IMR-90 (cell line): ENCODE results near the gene MIA2.

Experiments used
- CHD1 ChIP-seq: IDR thresholded peaks from 2 replicates; pipeline ENCODE4 v1.6.1; 2012; ENCODE audit warnings: low read depth, low read length, improper control_type of control experiment
- CTCF ChIP-seq: conservative IDR thresholded peaks from 2 replicates; pipeline ENCODE4 v1.5.1; 2012; ENCODE audit warnings: mild to moderate bottlenecking, low read depth, low read length, improper control_type of control experiment
- ELK1 ChIP-seq: fragments of 150-350 bp; IDR thresholded peaks from 2 replicates; pipeline ENCODE4 v1.6.1; 2016; ENCODE audit warnings: low read depth, mild to moderate bottlenecking, low read length, moderate library complexity, borderline replicate concordance
- FOS ChIP-seq: fragments of 150-350 bp; IDR thresholded peaks from 2 replicates; pipeline ENCODE4 v1.6.1; 2016; ENCODE audit warnings: low read depth, low read length
- MAFK ChIP-seq: IDR thresholded peaks from 2 replicates; pipeline ENCODE4 v1.6.1; 2012; ENCODE audit warnings: low read depth, low read length, improper control_type of control experiment
- MXI1 ChIP-seq: IDR thresholded peaks from 2 replicates; pipeline ENCODE4 v1.6.1; 2012; ENCODE audit warnings: low read depth, mild to moderate bottlenecking, low read length, moderate library complexity, borderline replicate concordance
- POLR2A ChIP-seq: IDR thresholded peaks from 2 replicates; pipeline ENCODE4 v1.6.1; 2012; ENCODE audit warnings: mild to moderate bottlenecking, low read depth, low read length
- RAD21 ChIP-seq: IDR thresholded peaks from 2 replicates; pipeline ENCODE4 v1.6.1; 2012; ENCODE audit warnings: low read length, improper control_type of control experiment
- RCOR1 ChIP-seq: IDR thresholded peaks from 2 replicates; pipeline ENCODE4 v1.6.1; 2012; ENCODE audit warnings: mild to moderate bottlenecking, low read length, improper control_type of control experiment; ENCODE audit not compliant: insufficient replicate concordance
- RFX5 ChIP-seq: IDR thresholded peaks from 2 replicates; pipeline ENCODE4 v1.8.0; 2012; ENCODE audit warnings: low read depth, mild to moderate bottlenecking, low read length, moderate library complexity
- SMC3 ChIP-seq: fragments of 150-350 bp; IDR thresholded peaks from 2 replicates; pipeline ENCODE4 v1.6.1; 2016; ENCODE audit warnings: low read depth, mild to moderate bottlenecking, antibody characterized with exemption, low read length, moderate library complexity
- USF2 ChIP-seq: fragments of 150-350 bp; IDR thresholded peaks from 2 replicates; pipeline ENCODE4 v1.6.1; 2017; ENCODE audit warnings: mild to moderate bottlenecking, antibody characterized with exemption, low read length, low read depth

- TF ChIP-seq USF2 (no peak), POLR2A (no peak), CTCF (no peak), MAFK (no peak), ELK1 (no peak), SMC3 (no peak), RFX5 (no peak), RAD21 (no peak), CHD1 (no peak), MXI1 (no peak), FOS (no peak), RCOR1 (no peak)
Observed at GRCh38 chr14:39228509-39229221, 5.0 kb upstream of the MIA2 start.
